Ishikawa (cell line): ENCODE data around the gene NFYC.

Experiments used
- CEBPB ChIP-seq: IDR thresholded peaks from 2 replicates; pipeline ENCODE4 v1.6.1; 2012
- CREB1 ChIP-seq: IDR thresholded peaks from 2 replicates; pipeline ENCODE4 v1.6.1; 2012; ENCODE audit warnings: low read depth
- EGR1 ChIP-seq: IDR thresholded peaks from 2 replicates; pipeline ENCODE4 v1.6.1; 2012
- EP300 ChIP-seq: IDR thresholded peaks from 2 replicates; pipeline ENCODE4 v1.6.1; 2012; ENCODE audit warnings: borderline replicate concordance
- FOXM1 ChIP-seq: IDR thresholded peaks from 2 replicates; pipeline ENCODE4 v1.6.1; 2012; ENCODE audit warnings: low read depth, borderline replicate concordance
- MAX ChIP-seq: IDR thresholded peaks from 2 replicates; pipeline ENCODE4 v1.6.1; 2012
- NFIC ChIP-seq: IDR thresholded peaks from 2 replicates; pipeline ENCODE4 v1.6.1; 2012
- RAD21 ChIP-seq: IDR thresholded peaks from 2 replicates; pipeline ENCODE4 v1.6.1; 2012; ENCODE audit warnings: low read depth
- REST ChIP-seq: IDR thresholded peaks from 2 replicates; pipeline ENCODE4 v1.6.1; 2012; ENCODE audit warnings: low read depth, mild to moderate bottlenecking
- TAF1 ChIP-seq: IDR thresholded peaks from 2 replicates; pipeline ENCODE4 v1.6.1; 2012; ENCODE audit warnings: low read depth, mild to moderate bottlenecking
- TCF12 ChIP-seq: IDR thresholded peaks from 2 replicates; pipeline ENCODE4 v1.6.1; 2012; ENCODE audit warnings: low read depth
- TEAD4 ChIP-seq: IDR thresholded peaks from 2 replicates; pipeline ENCODE4 v1.6.1; 2012
- USF1 ChIP-seq: IDR thresholded peaks from 2 replicates; pipeline ENCODE4 v1.6.1; 2012
- YY1 ChIP-seq: IDR thresholded peaks from 2 replicates; pipeline ENCODE4 v1.6.1; 2012; ENCODE audit warnings: low read depth
- ZBTB7A ChIP-seq: IDR thresholded peaks from 2 replicates; pipeline ENCODE4 v1.6.1; 2012; ENCODE audit warnings: low read depth

The NFYC gene

GRCh38 chr1:40746344-40747090, 55.0 kb downstream of the NFYC start:
- no peak for TF ChIP-seq CEBPB
- TF ChIP-seq USF1, result no peak
- no peak for TF ChIP-seq ZBTB7A
- TF ChIP-seq YY1, result no peak
- TF ChIP-seq FOXM1, result no peak
- no peak for TF ChIP-seq CREB1

- no peak for TF ChIP-seq EGR1
- no peak for TF ChIP-seq TEAD4
- TF ChIP-seq EP300, result no peak
- no peak for TF ChIP-seq CREB1
- no peak for TF ChIP-seq NFIC
- TF ChIP-seq RAD21, result no peak
- no peak for TF ChIP-seq TCF12
- no peak for TF ChIP-seq REST
- no peak for TF ChIP-seq USF1
- TF ChIP-seq FOXM1, result no peak
- no peak for TF ChIP-seq YY1
These were observed 57.6 kb downstream of the NFYC start for GRCh38 chr1:40748841-40749718.

GRCh38 chr1:40749817-40750216, 58.3 kb downstream of the NFYC start:
- TF ChIP-seq TAF1 (no peak), EGR1 (no peak), EP300 (no peak), CEBPB (no peak), FOXM1 (no peak), RAD21 (no peak), NFIC (no peak), MAX (no peak), CREB1 (no peak)

- TF ChIP-seq FOXM1 (no peak), EP300 (no peak), EGR1 (no peak), RAD21 (no peak), USF1 (no peak), TCF12 (no peak)
These were observed 59.0 kb downstream of the NFYC start for GRCh38 chr1:40750451-40750908.

- no peak for TF ChIP-seq TAF1
- no peak for TF ChIP-seq REST
- no peak for TF ChIP-seq RAD21
- no peak for TF ChIP-seq TEAD4
- TF ChIP-seq USF1, result no peak
- no peak for TF ChIP-seq MAX
- no peak for TF ChIP-seq CEBPB
- TF ChIP-seq YY1, result no peak
- no peak for TF ChIP-seq NFIC
These were observed 60.3 kb downstream of the NFYC start for GRCh38 chr1:40751802-40752201.
